Stimulated activated CD8-positive, alpha-beta memory T cell treated with anti-CD3 and anti-CD28 coated beads, Interleukin-2, amount 100 ng/mL, for 48 hours (primary cell): ENCODE measurements around the gene OR10A5.
"Not testable (repeated sequence)": the region's sequence is repeated elsewhere in the genome, so short reads cannot be mapped to it uniquely, and the experiment has no call there.

Experiments used
- DNase-seq, 2 donors: peaks; one replicate each; pipeline ENCODE4 v3.0.0-alpha.2; 2020; ENCODE audit warnings: low read depth in 2 of 2

The OR10A5 gene

DNA sequence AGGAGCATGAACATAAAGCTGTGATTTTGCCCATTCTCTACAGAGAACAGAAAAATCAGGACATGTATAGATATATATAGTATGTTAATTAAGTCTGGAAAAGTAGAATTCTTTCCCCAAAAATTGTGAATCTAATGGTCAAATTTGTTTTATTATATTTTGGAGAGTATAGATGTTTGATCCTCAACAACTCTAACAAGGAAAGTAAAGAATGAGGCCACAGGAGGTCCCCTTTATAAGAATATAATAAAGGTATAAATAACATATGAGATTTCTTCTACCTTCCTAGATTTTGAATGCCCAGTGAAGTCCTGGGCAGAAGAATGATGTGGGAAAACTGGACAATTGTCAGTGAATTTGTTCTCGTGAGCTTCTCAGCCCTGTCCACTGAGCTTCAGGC lies 30.8 kb downstream of the OR10A5 start, which contains the start of gene OR10A4:
TSS of gene OR10A4 (plus strand) at position 301 of the 400 bp plus-strand sequence. CDS start at position 324, 23 bp downstream.
- DNase-seq: no peak

DNA sequence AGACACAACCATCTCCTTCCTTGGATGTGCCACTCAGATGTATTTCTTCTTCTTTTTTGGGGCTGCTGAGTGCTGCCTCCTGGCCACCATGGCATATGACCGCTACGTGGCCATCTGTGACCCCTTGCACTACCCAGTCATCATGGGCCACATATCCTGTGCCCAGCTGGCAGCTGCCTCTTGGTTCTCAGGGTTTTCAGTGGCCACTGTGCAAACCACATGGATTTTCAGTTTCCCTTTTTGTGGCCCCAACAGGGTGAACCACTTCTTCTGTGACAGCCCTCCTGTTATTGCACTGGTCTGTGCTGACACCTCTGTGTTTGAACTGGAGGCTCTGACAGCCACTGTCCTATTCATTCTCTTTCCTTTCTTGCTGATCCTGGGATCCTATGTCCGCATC lies 31.4 kb downstream of the OR10A5 start:
- no peak for DNase-seq

DNA sequence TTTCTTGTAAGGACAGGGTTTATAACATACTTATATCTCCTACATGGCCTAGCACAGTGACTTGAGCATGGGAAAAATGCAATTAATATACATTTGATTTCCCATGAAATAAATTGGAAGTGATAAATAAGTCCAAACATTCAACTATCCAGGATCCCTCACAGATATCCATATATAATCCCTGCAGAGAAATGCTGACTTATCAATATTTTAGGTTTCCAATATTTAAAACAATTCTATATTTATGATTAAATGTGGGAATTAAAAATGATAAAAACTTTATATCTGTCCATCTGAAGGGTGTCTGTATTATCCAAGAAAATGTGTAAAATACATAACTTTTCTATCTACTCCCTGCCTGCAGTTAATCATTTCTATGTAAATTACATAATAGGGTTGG lies 37.3 kb downstream of the OR10A5 start:
- no peak for DNase-seq

DNA sequence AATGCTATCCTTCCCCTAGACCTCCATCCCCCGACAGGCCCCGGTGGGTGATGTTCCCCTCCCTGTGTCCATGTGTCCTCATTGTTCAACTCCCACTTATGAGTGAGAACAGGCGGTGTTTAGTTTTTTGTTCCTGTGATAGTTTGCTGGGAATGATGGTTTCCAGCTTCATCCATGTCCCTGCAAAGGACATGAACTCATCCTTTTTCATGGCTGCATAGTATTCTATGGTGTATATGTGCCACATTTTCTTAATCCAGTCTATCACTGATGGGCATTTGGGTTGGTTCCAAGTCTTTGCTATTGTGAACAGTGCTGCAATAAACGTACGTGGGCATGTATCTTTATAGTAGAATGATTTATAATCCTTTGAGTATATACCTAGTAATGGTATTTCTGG lies 42.2 kb downstream of the OR10A5 start:
- not testable (repeated sequence) for DNase-seq

DNA sequence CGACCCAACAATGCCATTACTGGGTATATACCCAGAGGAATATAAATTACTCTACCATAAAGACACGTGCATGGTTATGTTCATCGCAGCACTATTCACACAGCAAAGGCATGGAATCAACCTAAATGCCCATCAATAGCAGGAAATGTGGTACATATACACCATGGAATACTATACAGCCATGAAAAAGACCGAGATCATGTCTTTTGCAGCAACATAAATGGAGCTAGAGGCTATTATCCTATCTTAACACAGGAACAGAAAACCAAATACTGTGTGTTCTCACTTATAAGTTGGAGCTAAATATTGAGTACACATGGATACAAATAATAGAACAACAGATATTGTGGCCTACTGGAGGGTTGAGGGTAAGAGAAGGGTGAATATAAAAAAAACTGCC lies 43.3 kb downstream of the OR10A5 start:
- no peak for DNase-seq

DNA sequence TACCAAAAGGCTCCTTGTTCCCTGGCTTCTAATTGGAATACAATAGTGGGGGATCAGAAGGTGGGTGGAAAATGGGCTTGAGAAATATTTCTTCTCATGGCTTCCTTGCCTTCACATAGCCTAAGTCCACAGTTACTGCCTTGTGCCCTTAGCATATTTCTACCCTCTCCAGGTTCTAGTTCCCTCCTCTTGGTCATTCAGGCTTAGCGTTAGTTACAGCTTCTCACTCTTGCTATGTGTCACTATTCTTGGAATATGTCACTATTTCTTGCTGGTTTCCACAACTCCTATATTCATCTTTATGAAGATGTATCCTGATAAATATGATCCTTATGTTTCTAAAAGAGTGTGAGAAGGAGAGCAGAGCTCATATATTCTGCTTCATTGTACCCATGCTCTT lies 44.4 kb downstream of the OR10A5 start:
- DNase-seq: no peak

DNA sequence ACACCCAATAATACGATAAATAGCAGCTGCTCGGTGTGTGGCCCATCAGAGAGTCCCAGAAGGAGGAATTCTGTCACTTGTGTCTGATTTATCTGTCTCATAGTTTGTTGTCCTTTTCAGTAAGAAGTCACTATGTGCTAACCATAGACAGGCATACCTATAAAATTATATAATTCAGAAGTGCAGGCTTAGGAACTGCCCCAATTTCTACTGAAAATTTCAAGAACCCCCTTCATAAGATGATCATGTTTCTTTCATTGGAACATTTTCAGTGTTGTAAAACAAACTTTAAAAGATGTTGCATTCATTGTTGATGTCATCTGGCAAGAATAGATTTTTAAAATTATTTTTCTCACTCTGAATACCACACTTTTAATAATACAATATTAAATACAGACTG lies 46.9 kb downstream of the OR10A5 start, which contains the start of gene OR2D2:
TSS of gene OR2D2 (minus strand) at position 101 of the 400 bp plus-strand sequence. CDS start at position 101, 0 bp downstream.
- DNase-seq: no peak

DNA sequence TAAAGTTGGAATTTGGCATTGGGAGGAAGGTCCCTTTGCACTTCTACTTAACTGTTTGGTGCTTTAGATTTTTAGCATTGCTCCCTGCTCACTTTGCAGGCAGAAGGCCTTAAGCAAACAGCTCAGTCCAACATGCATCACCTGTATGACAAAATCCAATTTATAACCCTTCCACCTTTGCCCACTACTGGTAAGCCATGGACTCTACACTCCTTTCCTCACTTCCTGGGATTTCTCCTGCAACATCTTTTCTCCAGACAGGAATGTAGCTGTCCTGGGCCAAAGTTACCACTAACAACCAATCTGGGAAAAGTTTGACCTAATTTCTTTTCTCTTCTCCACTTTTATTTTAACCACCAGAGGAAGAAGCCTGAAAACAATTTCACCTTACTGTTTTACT lies 48.6 kb downstream of the OR10A5 start:
- no peak for DNase-seq

DNA sequence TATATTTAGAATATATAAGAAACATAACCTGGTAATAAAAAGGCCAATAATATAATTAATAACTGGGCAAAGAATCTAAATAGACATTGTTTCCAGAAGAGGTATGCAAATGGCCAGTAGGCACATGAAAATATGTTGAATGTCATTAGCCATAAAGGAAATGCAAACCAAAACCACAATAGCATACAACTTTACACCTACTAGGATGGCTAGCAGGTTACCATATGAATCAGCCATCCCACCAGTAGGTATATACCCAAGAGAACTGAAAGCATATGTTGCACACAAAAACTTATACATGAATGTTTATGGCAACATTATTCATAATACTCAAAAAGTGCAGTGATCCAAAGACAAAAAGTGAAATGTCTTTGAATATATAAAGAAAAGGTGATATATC lies 49.5 kb downstream of the OR10A5 start:
- no peak for DNase-seq
